Measurements from ENCODE around the gene CFAP73. TPM values are rescaled to one million over a fixed set of nuclear protein-coding genes. Genes with fewer than 3 reads are reported as not detected.

Gene CFAP73
- total RNA-seq, 1 donor from 2014 or later: not detected

GRCh38 chr12:113155646-113156045 is 6.1 kb downstream of the CFAP73 start:
- Mint-ChIP-seq H3K4me3 (ENCODE audit: unreplicated experiment) (no peak overlapping the region), H3K9me3 (ENCODE audit: low read depth) (no peaks in the 10 kb centered on the region), H3K36me3 (ENCODE audit: low read depth) (peaks cover 16% of the 10 kb centered on the region), H3K27me3 (ENCODE audit: low read depth) (peaks cover 24% of the 10 kb centered on the region), H3K4me1 (ENCODE audit: low read depth) (peaks cover 11% of the 10 kb centered on the region), H3K27ac (ENCODE audit: unreplicated experiment) (no peak overlapping the region)
- no peak for TF ChIP-seq CTCF (IDR thresholded peaks at IDR 0.05)
- no peak for DNase-seq (ENCODE audit: low spot score)

- DNase-seq (ENCODE audit: low spot score): no peak
- H3K9me3 Mint-ChIP-seq (ENCODE audit: low read depth): no peaks in the 10 kb centered on the region
- no peak for TF ChIP-seq CTCF (IDR thresholded peaks at IDR 0.05)
- H3K4me3 Mint-ChIP-seq (ENCODE audit: unreplicated experiment): no peak overlapping the region
- H3K27ac Mint-ChIP-seq (ENCODE audit: unreplicated experiment): no peak overlapping the region
- H3K36me3 Mint-ChIP-seq (ENCODE audit: low read depth): peaks cover 27% of the 10 kb centered on the region
- H3K4me1 Mint-ChIP-seq (ENCODE audit: low read depth): peaks cover 9% of the 10 kb centered on the region
- H3K27me3 Mint-ChIP-seq (ENCODE audit: low read depth): peaks cover 16% of the 10 kb centered on the region
These were observed 7.8 kb downstream of the CFAP73 start for GRCh38 chr12:113157218-113157859.

GRCh38 chr12:113158439-113159203 is 9.1 kb downstream of the CFAP73 start:
- no peak overlapping the region for H3K4me3 Mint-ChIP-seq (ENCODE audit: unreplicated experiment)
- H3K9me3 Mint-ChIP-seq (ENCODE audit: low read depth): no peaks in the 10 kb centered on the region
- DNase-seq (ENCODE audit: low spot score): no peak
- H3K4me1 Mint-ChIP-seq (ENCODE audit: low read depth): peaks cover 7% of the 10 kb centered on the region
- peaks cover 37% of the 10 kb centered on the region for H3K36me3 Mint-ChIP-seq (ENCODE audit: low read depth)
- no peak overlapping the region for H3K27ac Mint-ChIP-seq (ENCODE audit: unreplicated experiment)
- no peak for TF ChIP-seq CTCF (IDR thresholded peaks at IDR 0.05)
- H3K27me3 Mint-ChIP-seq (ENCODE audit: low read depth): peaks cover 12% of the 10 kb centered on the region

GRCh38 chr12:113159937-113160336 is 10.4 kb downstream of the CFAP73 start:
- Mint-ChIP-seq H3K4me3 (ENCODE audit: unreplicated experiment) (no peak overlapping the region), H3K4me1 (ENCODE audit: low read depth) (peaks cover 5% of the 10 kb centered on the region), H3K9me3 (ENCODE audit: low read depth) (no peaks in the 10 kb centered on the region), H3K27ac (ENCODE audit: unreplicated experiment) (no peak overlapping the region), H3K36me3 (ENCODE audit: low read depth) (peaks cover 40% of the 10 kb centered on the region), H3K27me3 (ENCODE audit: low read depth) (peaks cover 8% of the 10 kb centered on the region)
- TF ChIP-seq CTCF (IDR thresholded peaks at IDR 0.05): no peak
- no peak for DNase-seq (ENCODE audit: low spot score)

GRCh38 chr12:113161415-113162016 is 12.0 kb downstream of the CFAP73 start:
- no peak for TF ChIP-seq CTCF (IDR thresholded peaks at IDR 0.05)
- peaks cover 45% of the 10 kb centered on the region for H3K36me3 Mint-ChIP-seq (ENCODE audit: low read depth)
- no peaks in the 10 kb centered on the region for H3K9me3 Mint-ChIP-seq (ENCODE audit: low read depth)

More at GRCh38 chr12:113161415-113162016, 12.0 kb downstream of the CFAP73 start:
- Mint-ChIP-seq H3K27ac (ENCODE audit: unreplicated experiment) (no peak overlapping the region), H3K4me1 (ENCODE audit: low read depth) (peaks cover 5% of the 10 kb centered on the region), H3K27me3 (ENCODE audit: low read depth) (no peaks in the 10 kb centered on the region), H3K4me3 (ENCODE audit: unreplicated experiment) (no peak overlapping the region)
- DNase-seq (ENCODE audit: low spot score): no peak

All from chondrocyte (in vitro differentiated cells).